K562 (cell line): ENCODE data around the gene NF1. TPM values are rescaled to one million over a fixed set of nuclear protein-coding genes. Genes with fewer than 3 reads are reported as not detected.

Experiments used
- BCOR ChIP-seq: fragments of 450-650 bp; IDR thresholded peaks from 2 replicates; pipeline ENCODE4 v1.6.1; 2016
- ETV6 ChIP-seq, 3 experiments: fragments of 150-350 bp in 1 of 3; sonication (generic) in 1 of 3; formaldehyde crosslinking in 1 of 3; IDR thresholded peaks; 2 replicates each; pipeline versions ENCODE4 v1.6.1 to v1.8.0; 2014 to 2022; ENCODE audit warnings: borderline replicate concordance in 2 of 3, low read depth in 2 of 3, antibody characterized with exemption in 1 of 3, low read length in 1 of 3, mild to moderate bottlenecking in 1 of 3, missing genetic modification reagents in 1 of 3
- FOS ChIP-seq: IDR thresholded peaks from 3 replicates; pipeline ENCODE4 v1.6.1; 2011; ENCODE audit not compliant: insufficient read length; ENCODE audit errors: extremely low read depth
- KAT2B ChIP-seq: IDR thresholded peaks from one replicate; pipeline ENCODE4 v1.6.1; 2012; ENCODE audit warnings: low read depth, mild to moderate bottlenecking, control low read depth, inconsistent platforms, low read length, moderate library complexity
- KDM5B ChIP-seq: fragments of 200-600 bp; sonication (generic); IDR thresholded peaks from 2 replicates; pipeline ENCODE4 v1.6.1; 2012; ENCODE audit warnings: low read depth, mild to moderate bottlenecking, moderate library complexity, low read length, control low read depth, inconsistent platforms; ENCODE audit not compliant: insufficient replicate concordance
- MNT ChIP-seq, 2 experiments: fragments of 450-650 bp; conservative IDR thresholded peaks; 2 replicates each; pipeline ENCODE4 v1.6.1; 2017; ENCODE audit warnings: mild to moderate bottlenecking in 2 of 2, moderate library complexity in 2 of 2
- ZFP1 ChIP-seq: fragments of 450-650 bp; formaldehyde crosslinking; IDR thresholded peaks from 2 replicates; pipeline ENCODE4 v1.4.0; 2020; ENCODE audit warnings: mild to moderate bottlenecking, mixed read lengths
- ZFP30 ChIP-seq: fragments of 250-450 bp; sonication (Bioruptor Pico); IDR thresholded peaks from 2 replicates; pipeline ENCODE4 v1.8.0; 2022; ENCODE audit warnings: moderate library complexity, mild to moderate bottlenecking, inconsistent platforms, borderline replicate concordance
- ZNF197 ChIP-seq: fragments of 200-800 bp; sonication (Bioruptor generic); IDR thresholded peaks from 2 replicates; pipeline ENCODE4 v1.6.1; 2016; ENCODE audit warnings: low read depth, missing genetic modification characterization, missing compliant biosample characterization
- ZNF785 ChIP-seq: fragments of 250-450 bp; sonication (Bioruptor Pico); IDR thresholded peaks from 2 replicates; pipeline ENCODE4 v1.4.0; 2020; ENCODE audit warnings: mild to moderate bottlenecking
- polyA plus RNA-seq, 8 experiments: library from polyadenylated mRNA; depleted of rRNA in 4 of 8; stranded (reverse) in 5 of 8; unstranded in 3 of 8; fragments of >200 nt; fragmentation: Nextera tagmentation in 2 of 8; fragmentation: Illumina TruSeq in 1 of 8; extraction: Ambion mirVana in 2 of 8; extraction: Trizol in 1 of 8; gene quantifications; 2 replicates each; pipeline versions ENCODE4 v1.2.1 to v1.2.3, GENCODE V29; 2011 to 2014; ENCODE audit warnings: inconsistent platforms in 1 of 8, missing spikeins in 1 of 8
- total RNA-seq, 7 experiments: library from RNA; depleted of rRNA in 6 of 7; stranded (reverse); fragments of >200 nt in 6 of 7; fragmentation: Illumina TruSeq in 2 of 7; extraction: Trizol in 2 of 7; gene quantifications; 2 replicates each; pipeline versions ENCODE4 v1.2.1 to v1.2.3, GENCODE V29; 2011 to 2021; ENCODE audit warnings: low replicate concordance in 1 of 7
- TF ChIP-seq, protein P1 (sequence below): sonication (generic); formaldehyde crosslinking; IDR thresholded peaks from 2 replicates; pipeline ENCODE4 v1.8.1; 2023; ENCODE audit warnings: mild to moderate bottlenecking, missing genetic modification reagents
- TF ChIP-seq, protein P2 (sequence below), 2 experiments: IDR thresholded peaks; 2 replicates each; pipeline ENCODE4 v1.6.1; 2011; ENCODE audit warnings: borderline replicate concordance in 1 of 2, control low read depth in 1 of 2, low read depth in 1 of 2, low read length in 1 of 2, mild to moderate bottlenecking in 1 of 2, mixed read lengths in 1 of 2, moderate library complexity in 1 of 2; ENCODE audit not compliant: insufficient read depth in 1 of 2, insufficient read length in 1 of 2, poor library complexity in 1 of 2, severe bottlenecking in 1 of 2; ENCODE audit errors: extremely low read depth in 1 of 2

The NF1 gene
- total and polyA plus RNA-seq, 9 of the 15 experiments (the other 6 are each of a cell fraction or from before 2014, with no cell fraction given): 3.4 to 41.9 (median 24.3) TPM

DNA sequence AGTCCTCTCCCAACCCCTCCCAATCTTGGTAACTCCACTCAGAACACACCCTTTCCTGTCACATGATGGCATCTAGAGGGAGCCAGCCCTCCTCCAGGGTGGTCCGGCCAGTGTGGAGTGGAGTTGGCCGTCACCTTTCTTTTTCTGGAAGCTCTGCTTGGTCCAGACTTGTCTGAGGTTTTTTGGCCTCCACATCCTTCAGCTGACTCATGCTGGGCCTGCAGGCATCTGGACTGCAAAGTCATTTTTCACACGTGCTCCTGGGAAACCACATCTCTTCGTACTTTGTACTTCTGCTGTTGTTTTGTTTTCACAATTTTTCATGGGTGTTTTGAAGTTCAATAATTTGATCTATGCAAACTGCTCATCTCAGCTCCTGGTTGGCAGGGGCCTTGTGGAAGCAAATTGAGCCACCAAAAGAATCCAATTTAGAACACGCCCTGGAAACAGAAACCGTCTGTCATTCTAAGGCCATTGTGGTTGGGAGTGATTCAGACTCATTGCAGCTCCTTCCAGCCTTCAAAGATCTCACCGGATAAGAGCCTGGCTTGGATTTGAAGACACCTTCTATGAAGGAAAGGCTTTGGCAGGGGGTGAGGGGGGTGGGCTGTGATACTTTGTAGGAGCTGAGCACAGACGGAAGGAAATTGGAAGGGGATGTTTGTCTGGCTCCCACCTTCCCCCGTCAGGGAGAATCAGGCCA, 42.4 kb upstream of the NF1 start (continued):
- TF ChIP-seq, protein P1, sequence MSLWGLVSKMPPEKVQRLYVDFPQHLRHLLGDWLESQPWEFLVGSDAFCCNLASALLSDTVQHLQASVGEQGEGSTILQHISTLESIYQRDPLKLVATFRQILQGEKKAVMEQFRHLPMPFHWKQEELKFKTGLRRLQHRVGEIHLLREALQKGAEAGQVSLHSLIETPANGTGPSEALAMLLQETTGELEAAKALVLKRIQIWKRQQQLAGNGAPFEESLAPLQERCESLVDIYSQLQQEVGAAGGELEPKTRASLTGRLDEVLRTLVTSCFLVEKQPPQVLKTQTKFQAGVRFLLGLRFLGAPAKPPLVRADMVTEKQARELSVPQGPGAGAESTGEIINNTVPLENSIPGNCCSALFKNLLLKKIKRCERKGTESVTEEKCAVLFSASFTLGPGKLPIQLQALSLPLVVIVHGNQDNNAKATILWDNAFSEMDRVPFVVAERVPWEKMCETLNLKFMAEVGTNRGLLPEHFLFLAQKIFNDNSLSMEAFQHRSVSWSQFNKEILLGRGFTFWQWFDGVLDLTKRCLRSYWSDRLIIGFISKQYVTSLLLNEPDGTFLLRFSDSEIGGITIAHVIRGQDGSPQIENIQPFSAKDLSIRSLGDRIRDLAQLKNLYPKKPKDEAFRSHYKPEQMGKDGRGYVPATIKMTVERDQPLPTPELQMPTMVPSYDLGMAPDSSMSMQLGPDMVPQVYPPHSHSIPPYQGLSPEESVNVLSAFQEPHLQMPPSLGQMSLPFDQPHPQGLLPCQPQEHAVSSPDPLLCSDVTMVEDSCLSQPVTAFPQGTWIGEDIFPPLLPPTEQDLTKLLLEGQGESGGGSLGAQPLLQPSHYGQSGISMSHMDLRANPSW (CRISPR knock-in tag): no peak
- TF ChIP-seq ZFP1 (CRISPR knock-in tag) (no peak), FOS (no peak), KAT2B (no peak), ETV6 (IDR thresholded peaks at IDR 0.05; ENCODE audit: borderline replicate concordance in 1 of 2, low read depth in 2 of 2, low read length in 1 of 2) (no peak), ETV6 (CRISPR knock-in tag; IDR thresholded peaks at IDR 0.05; ENCODE audit: borderline replicate concordance) (no peak), ZNF197 (CRISPR knock-in tag) (no peak), ZNF785 (CRISPR knock-in tag) (no peak), ZFP30 (CRISPR knock-in tag) (no peak), KDM5B (peak; percentile 36), MNT (conservative IDR thresholded peaks at IDR 0.05) (peak; percentile 50 to 80; a peak in 3 of 4 replicates), BCOR (no peak)
- TF ChIP-seq, protein P2, sequence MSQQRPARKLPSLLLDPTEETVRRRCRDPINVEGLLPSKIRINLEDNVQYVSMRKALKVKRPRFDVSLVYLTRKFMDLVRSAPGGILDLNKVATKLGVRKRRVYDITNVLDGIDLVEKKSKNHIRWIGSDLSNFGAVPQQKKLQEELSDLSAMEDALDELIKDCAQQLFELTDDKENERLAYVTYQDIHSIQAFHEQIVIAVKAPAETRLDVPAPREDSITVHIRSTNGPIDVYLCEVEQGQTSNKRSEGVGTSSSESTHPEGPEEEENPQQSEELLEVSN (IDR thresholded peaks at IDR 0.05; ENCODE audit: borderline replicate concordance in 1 of 2, extremely low read depth in 1 of 2, insufficient read depth in 1 of 2, insufficient read length in 1 of 2, low read depth in 1 of 2, low read length in 1 of 2, poor library complexity in 1 of 2, severe bottlenecking in 1 of 2): peak; percentile 62 to 72
